ENCODE data around the gene CD74.

Gene CD74

GRCh38 chr5:150399524-150400211, 13.0 kb downstream of the CD74 start:
- no peak for DNase-seq (ENCODE audit: low read depth)
- TF ChIP-seq, protein P1, sequence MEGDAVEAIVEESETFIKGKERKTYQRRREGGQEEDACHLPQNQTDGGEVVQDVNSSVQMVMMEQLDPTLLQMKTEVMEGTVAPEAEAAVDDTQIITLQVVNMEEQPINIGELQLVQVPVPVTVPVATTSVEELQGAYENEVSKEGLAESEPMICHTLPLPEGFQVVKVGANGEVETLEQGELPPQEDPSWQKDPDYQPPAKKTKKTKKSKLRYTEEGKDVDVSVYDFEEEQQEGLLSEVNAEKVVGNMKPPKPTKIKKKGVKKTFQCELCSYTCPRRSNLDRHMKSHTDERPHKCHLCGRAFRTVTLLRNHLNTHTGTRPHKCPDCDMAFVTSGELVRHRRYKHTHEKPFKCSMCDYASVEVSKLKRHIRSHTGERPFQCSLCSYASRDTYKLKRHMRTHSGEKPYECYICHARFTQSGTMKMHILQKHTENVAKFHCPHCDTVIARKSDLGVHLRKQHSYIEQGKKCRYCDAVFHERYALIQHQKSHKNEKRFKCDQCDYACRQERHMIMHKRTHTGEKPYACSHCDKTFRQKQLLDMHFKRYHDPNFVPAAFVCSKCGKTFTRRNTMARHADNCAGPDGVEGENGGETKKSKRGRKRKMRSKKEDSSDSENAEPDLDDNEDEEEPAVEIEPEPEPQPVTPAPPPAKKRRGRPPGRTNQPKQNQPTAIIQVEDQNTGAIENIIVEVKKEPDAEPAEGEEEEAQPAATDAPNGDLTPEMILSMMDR (conservative IDR thresholded peaks at IDR 0.05; ENCODE audit: low read depth, low read length) = no peak
- no peak overlapping the region for H3K4me3 ChIP-seq (ENCODE audit: low read length)

GRCh38 chr5:150398722-150399523, 13.8 kb downstream of the CD74 start:
- H3K4me3 ChIP-seq (ENCODE audit: low read length) = no peak overlapping the region
- DNase-seq (ENCODE audit: low read depth) = no peak
- TF ChIP-seq, protein P1 (conservative IDR thresholded peaks at IDR 0.05; ENCODE audit: low read depth, low read length) = peak; percentile 33

- H3K4me3 ChIP-seq (ENCODE audit: low read length) = no peak overlapping the region
- no peak for DNase-seq (ENCODE audit: low read depth)
- TF ChIP-seq, protein P1 (conservative IDR thresholded peaks at IDR 0.05; ENCODE audit: low read depth, low read length) = peak; percentile 17
Observed at GRCh38 chr5:150397782-150398721, 14.7 kb downstream of the CD74 start.

DNA sequence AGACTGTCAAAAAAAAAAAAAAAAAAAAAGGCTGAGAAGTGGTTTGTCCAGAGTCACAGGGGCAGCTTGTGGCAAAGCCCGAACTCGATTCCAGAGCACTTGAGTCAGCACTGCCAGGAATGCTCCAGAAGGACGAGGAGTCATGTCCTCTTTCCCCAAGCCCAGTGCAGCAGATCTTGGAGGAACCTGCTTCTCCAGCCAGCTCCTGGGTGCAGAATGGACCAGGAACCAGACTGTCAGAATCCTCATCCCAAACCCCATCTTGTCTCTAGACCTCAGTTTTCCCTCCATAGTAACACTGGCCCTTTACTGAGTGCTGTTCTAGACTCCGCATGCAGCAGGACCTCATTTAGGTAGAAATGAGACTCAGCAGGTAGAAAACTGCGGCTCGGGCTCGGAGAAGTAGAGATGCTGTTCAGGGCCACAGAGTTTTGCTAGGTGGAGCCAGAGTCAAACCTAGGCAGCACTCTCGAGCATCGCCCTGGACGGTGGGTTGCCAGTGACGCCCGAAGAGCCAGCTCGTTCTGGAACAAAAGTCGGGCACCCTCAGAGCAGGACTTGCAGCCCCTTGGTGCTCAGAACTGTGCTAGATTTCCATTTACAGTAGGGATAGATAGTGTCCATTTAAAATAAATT, 15.4 kb downstream of the CD74 start:
- DNase-seq (ENCODE audit: low read depth) = no peak
- H3K4me3 ChIP-seq (ENCODE audit: low read length) = no peak overlapping the region
- TF ChIP-seq, protein P1 (conservative IDR thresholded peaks at IDR 0.05; ENCODE audit: low read depth, low read length) = no peak

GRCh38 chr5:150396267-150396666, 16.4 kb downstream of the CD74 start:
- TF ChIP-seq, protein P1 (conservative IDR thresholded peaks at IDR 0.05; ENCODE audit: low read depth, low read length) = no peak
- DNase-seq (ENCODE audit: low read depth) = no peak
- H3K4me3 ChIP-seq (ENCODE audit: low read length) = no peak overlapping the region

GRCh38 chr5:150395688-150395975, 17.1 kb downstream of the CD74 start:
- TF ChIP-seq, protein P1 (conservative IDR thresholded peaks at IDR 0.05; ENCODE audit: low read depth, low read length) = no peak
- H3K4me3 ChIP-seq (ENCODE audit: low read length) = no peak overlapping the region
- DNase-seq (ENCODE audit: low read depth) = no peak
